Activated CD4-positive, alpha-beta T cell treated with anti-CD3 and anti-CD28 coated beads for 1 hour (primary cell): ENCODE measurements around the gene EML1.
"Not testable (repeated sequence)": the region's sequence is repeated elsewhere in the genome, so short reads cannot be mapped to it uniquely, and the experiment has no call there.

ENCODE experiments used
- DNase-seq: peaks from one replicate; pipeline ENCODE4 v3.0.0-alpha.2; 2020

The EML1 gene

GRCh38 chr14:99943620-99944019 lies 150.4 kb downstream of the EML1 start:
- DNase-seq, result no peak

DNA sequence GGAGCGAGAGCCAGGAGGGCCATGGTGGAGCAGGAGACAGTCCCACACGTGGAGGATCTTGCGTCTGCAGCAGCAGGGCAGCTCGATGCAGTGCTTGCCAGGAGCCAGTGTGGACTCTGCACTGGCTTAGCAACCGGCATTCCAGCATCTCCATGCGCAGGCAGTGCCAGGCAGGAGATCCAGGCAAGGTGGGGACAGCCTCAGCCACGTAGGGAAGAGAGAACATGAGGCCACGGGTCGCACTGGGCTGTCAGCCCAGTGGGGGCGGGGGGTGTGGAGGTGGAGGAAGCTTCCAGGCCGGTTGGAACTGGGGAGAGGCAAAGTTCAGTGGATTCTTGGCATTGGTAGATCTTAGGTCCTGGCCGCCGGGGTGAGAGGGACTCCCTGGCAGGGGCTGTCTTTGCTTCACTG lies 151.0 kb downstream of the EML1 start:
- DNase-seq, result no peak

- DNase-seq, result no peak
These were observed 152.8 kb downstream of the EML1 start for GRCh38 chr14:99945732-99946651.

- DNase-seq, result peak; percentile 32
These were observed 153.7 kb downstream of the EML1 start for GRCh38 chr14:99946652-99947489.

DNA sequence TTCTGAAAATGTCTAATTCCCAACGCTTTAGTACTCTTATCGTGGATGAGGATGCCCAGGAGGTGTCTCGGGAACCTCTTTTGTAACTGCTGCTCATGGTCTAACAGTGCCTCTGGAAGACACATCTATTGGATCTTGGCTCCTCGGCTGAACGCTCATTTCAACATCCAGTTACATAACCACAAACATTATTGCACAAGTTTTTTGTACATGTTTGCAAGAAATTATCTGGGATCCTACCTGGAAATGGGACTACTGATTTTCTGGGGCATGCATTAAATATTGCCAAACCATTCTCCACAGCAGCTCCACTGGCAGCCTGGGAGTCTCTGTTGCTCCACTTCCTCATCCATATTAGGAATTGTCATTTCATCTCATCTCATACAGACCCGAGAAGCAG lies 154.5 kb downstream of the EML1 start:
- no peak for DNase-seq

- not testable (repeated sequence) for DNase-seq
These were observed 156.0 kb downstream of the EML1 start for GRCh38 chr14:99949011-99949732.

DNA sequence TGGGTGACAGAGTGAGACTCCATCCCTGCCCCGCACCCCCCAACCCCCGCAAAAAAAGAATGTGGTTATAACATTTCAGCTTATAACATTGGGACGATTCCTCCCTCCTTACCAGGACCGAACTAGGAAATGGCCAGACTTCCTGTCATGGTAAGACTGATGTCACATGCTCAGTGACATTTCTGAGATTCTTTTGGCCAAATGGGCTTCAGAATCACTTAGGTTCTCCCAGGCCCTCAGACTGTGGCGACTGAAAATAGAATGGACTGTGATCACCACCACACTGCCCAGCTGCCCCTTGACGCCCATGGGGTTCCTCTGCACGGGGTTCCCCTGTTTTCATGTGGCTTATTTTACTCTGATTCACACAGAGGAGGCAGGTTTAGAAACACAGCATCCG lies 157.0 kb downstream of the EML1 start:
- no peak for DNase-seq

DNA sequence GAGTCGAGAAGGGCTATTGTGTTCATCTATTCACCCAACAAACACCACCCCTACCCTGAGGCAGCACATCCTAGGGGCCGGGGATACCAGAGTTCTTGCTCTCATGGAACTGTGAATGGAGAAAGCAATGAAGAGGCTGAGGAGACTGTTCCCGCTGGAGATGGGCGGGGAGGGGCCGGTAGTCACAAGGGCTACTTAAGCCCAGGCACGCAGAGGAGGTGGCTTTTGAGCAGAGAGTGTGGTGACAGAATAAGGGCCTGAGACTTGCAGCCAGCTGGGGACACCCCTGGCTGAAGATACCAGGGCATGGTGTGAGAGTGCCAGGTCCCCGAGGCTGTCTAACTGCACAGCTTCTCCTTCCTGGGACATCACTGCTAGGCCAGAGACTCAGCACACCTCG lies 157.9 kb downstream of the EML1 start:
- no peak for DNase-seq

GRCh38 chr14:99952039-99952438 lies 158.8 kb downstream of the EML1 start:
- no peak for DNase-seq

DNA sequence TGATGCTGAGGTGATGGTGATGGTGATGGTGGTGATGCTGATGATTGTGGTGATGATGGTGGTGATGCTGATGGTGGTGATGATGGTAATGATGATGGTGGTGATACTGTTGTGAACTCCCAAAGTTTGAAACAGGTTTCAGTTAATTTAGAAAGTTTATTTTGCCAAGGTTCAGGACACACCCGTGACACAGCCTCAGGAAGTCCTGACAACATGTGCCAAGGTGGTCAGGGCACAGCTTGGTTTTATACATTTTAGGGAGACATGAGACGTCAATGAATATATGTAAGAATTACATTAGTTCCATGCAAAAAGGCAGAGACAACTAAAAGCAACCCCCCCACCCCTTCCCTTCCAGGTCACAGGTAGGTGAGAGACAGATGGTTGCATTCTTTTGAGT lies 159.2 kb downstream of the EML1 start:
- no peak for DNase-seq

- DNase-seq, result no peak
These were observed 162.7 kb downstream of the EML1 start for GRCh38 chr14:99955826-99956455.

DNA sequence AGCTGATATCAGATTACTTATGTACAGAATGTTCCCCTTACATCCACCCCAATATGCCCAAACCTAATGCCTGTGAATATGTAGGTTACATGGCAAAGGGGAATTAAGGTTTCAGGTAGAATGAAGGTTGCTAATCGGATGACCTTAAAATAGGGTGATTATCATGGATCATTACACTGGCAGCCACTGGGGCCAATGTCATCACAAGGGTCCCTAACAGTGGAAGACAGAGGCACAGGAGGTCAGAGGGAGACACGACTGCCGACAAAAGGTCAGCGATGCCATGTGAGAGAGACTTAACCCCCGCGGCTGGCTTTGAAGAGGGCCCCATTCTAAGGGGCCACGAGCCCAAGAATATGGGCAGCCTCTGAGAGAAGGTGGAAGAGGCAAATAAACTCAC lies 165.2 kb downstream of the EML1 start:
- DNase-seq, result no peak

- no peak for DNase-seq
These were observed 168.8 kb downstream of the EML1 start for GRCh38 chr14:99961826-99962518.

DNA sequence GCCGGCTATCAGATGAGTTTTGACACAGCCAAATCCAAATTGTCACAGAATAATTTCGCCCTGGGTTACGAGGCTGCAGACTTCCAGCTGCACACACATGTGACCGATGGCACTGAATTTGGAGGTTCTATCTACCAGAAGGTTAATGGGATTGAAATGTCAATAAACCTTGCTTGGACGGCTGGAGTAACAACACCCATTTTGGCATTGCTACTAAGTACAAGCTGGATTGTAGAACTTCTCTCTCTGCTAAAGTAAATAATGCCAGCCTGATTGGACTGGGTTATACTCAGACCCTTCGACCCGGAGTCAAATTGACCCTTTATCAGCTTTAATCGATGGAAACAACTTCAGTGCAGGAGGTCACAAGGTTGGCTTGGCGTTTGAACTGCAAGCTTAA lies 171.8 kb downstream of the EML1 start:
- DNase-seq, result no peak

GRCh38 chr14:99966037-99966835 lies 173.0 kb downstream of the EML1 start:
- no peak for DNase-seq

- no peak for DNase-seq
These were observed 173.7 kb downstream of the EML1 start for GRCh38 chr14:99966912-99967311.

GRCh38 chr14:99968191-99968920 lies 175.1 kb downstream of the EML1 start:
- no peak for DNase-seq

GRCh38 chr14:99968941-99969340 lies 175.7 kb downstream of the EML1 start:
- no peak for DNase-seq

GRCh38 chr14:99969673-99970322 lies 176.6 kb downstream of the EML1 start:
- DNase-seq, result no peak
